K562 (cell line): ENCODE data around the gene VEGFA. TPM values are rescaled to one million over a fixed set of nuclear protein-coding genes. Genes with fewer than 3 reads are reported as not detected.

Experiments used
- CCNT2 ChIP-seq: IDR thresholded peaks from 2 replicates; pipeline ENCODE4 v1.6.1; 2011; ENCODE audit warnings: borderline replicate concordance, low read depth, mild to moderate bottlenecking, moderate library complexity, mixed read lengths, low read length; ENCODE audit not compliant: insufficient read length; ENCODE audit errors: extremely low read depth
- CREB3L1 ChIP-seq: fragments of 450-650 bp; IDR thresholded peaks from 2 replicates; pipeline ENCODE4 v1.6.1; 2014; ENCODE audit warnings: low read depth, mild to moderate bottlenecking, moderate library complexity, borderline replicate concordance
- ETV6 ChIP-seq, 3 experiments: fragments of 150-350 bp in 1 of 3; sonication (generic) in 1 of 3; formaldehyde crosslinking in 1 of 3; IDR thresholded peaks; 2 replicates each; pipeline versions ENCODE4 v1.6.1 to v1.8.0; 2014 to 2022; ENCODE audit warnings: borderline replicate concordance in 2 of 3, low read depth in 2 of 3, antibody characterized with exemption in 1 of 3, low read length in 1 of 3, mild to moderate bottlenecking in 1 of 3, missing genetic modification reagents in 1 of 3
- HNRNPLL ChIP-seq: fragments of 200-400 bp; formaldehyde crosslinking; IDR thresholded peaks from 2 replicates; pipeline ENCODE4 v1.6.1; 2017; ENCODE audit warnings: low read length, low read depth, mild to moderate bottlenecking; ENCODE audit not compliant: poor library complexity, severe bottlenecking
- IRF1 ChIP-seq: sonication (generic); formaldehyde crosslinking; IDR thresholded peaks from 2 replicates; pipeline ENCODE4 v1.8.0; 2022; ENCODE audit warnings: missing genetic modification reagents, mild to moderate bottlenecking, borderline replicate concordance
- MTA2 ChIP-seq: fragments of 450-650 bp; IDR thresholded peaks from 2 replicates; pipeline ENCODE4 v1.6.1; 2016; ENCODE audit warnings: low read depth
- NONO ChIP-seq, 2 experiments: fragments of 200-400 bp in 1 of 2; fragments of 450-650 bp in 1 of 2; formaldehyde crosslinking in 1 of 2; IDR thresholded peaks; 2 replicates each; pipeline ENCODE4 v1.6.1; 2017; ENCODE audit warnings: low read depth in 2 of 2, mild to moderate bottlenecking in 2 of 2, moderate library complexity in 2 of 2, low read length in 1 of 2
- NR2C2 ChIP-seq, 2 experiments: fragments of 200-800 bp in 1 of 2; sonication (Bioruptor generic) in 1 of 2; sonication (generic) in 1 of 2; formaldehyde crosslinking in 1 of 2; IDR thresholded peaks; 2 replicates each; pipeline versions ENCODE4 v1.6.1 to v1.8.0; 2016 to 2022; ENCODE audit warnings: mild to moderate bottlenecking in 1 of 2, missing compliant biosample characterization in 1 of 2, missing genetic modification characterization in 1 of 2, missing genetic modification reagents in 1 of 2
- NR2F6 ChIP-seq: fragments of 450-650 bp; formaldehyde crosslinking; IDR thresholded peaks from 2 replicates; pipeline ENCODE4 v1.4.0; 2020; ENCODE audit warnings: mild to moderate bottlenecking
- PHF21A ChIP-seq: fragments of 450-650 bp; IDR thresholded peaks from 2 replicates; pipeline ENCODE4 v1.6.1; 2017; ENCODE audit warnings: low read depth, borderline replicate concordance
- TAF7 ChIP-seq: fragments of 450-650 bp; IDR thresholded peaks from 2 replicates; pipeline ENCODE4 v1.6.1; 2016; ENCODE audit warnings: missing genetic modification characterization, missing compliant biosample characterization
- TRIM24 ChIP-seq, 2 experiments: fragments of 450-650 bp; IDR thresholded peaks; 2 replicates each; pipeline ENCODE4 v1.6.1; 2016
- ZNF324 ChIP-seq: fragments of 250-450 bp; sonication (Bioruptor Pico); IDR thresholded peaks from 2 replicates; pipeline ENCODE4 v1.4.0; 2020; ENCODE audit warnings: mild to moderate bottlenecking
- polyA plus RNA-seq, 8 experiments: library from polyadenylated mRNA; depleted of rRNA in 4 of 8; stranded (reverse) in 5 of 8; unstranded in 3 of 8; fragments of >200 nt; fragmentation: Nextera tagmentation in 2 of 8; fragmentation: Illumina TruSeq in 1 of 8; extraction: Ambion mirVana in 2 of 8; extraction: Trizol in 1 of 8; gene quantifications; 2 replicates each; pipeline versions ENCODE4 v1.2.1 to v1.2.3, GENCODE V29; 2011 to 2014; ENCODE audit warnings: inconsistent platforms in 1 of 8, missing spikeins in 1 of 8
- total RNA-seq, 7 experiments: library from RNA; depleted of rRNA in 6 of 7; stranded (reverse); fragments of >200 nt in 6 of 7; fragmentation: Illumina TruSeq in 2 of 7; extraction: Trizol in 2 of 7; gene quantifications; 2 replicates each; pipeline versions ENCODE4 v1.2.1 to v1.2.3, GENCODE V29; 2011 to 2021; ENCODE audit warnings: low replicate concordance in 1 of 7
- TF ChIP-seq, protein P1 (sequence below): fragments of 450-650 bp; IDR thresholded peaks from 2 replicates; pipeline ENCODE4 v1.6.1; 2016; ENCODE audit warnings: low read depth

VEGFA gene
- total and polyA plus RNA-seq, 9 of the 15 experiments (the other 6 are each of a cell fraction or from before 2014, with no cell fraction given), result 14.0 to 271 (median 124) TPM

GRCh38 chr6:43770372-43771209, 580 bp downstream of the VEGFA start (continued):
- TF ChIP-seq PHF21A (peak; percentile 99), TAF7 (tag) (no peak; the same call in 1 of the 2 replicates), IRF1 (CRISPR knock-in tag) (no peak), ETV6 (IDR thresholded peaks at IDR 0.05; ENCODE audit: borderline replicate concordance in 1 of 2, low read depth in 2 of 2, low read length in 1 of 2) (no peak; a peak in 1 of 4 replicates), ETV6 (CRISPR knock-in tag; IDR thresholded peaks at IDR 0.05; ENCODE audit: borderline replicate concordance) (no peak), NR2F6 (CRISPR knock-in tag) (no peak), NR2C2 (CRISPR knock-in tag; IDR thresholded peaks at IDR 0.05) (peak; percentile 7; the same call in 1 of the 2 replicates), NR2C2 (tag; IDR thresholded peaks at IDR 0.05) (peak; percentile 59), MTA2 (0 out of 2 replicates have a peak, but pooled peaks have one; percentile 36), HNRNPLL (peak; percentile 15), CCNT2 (no peak), NONO (IDR thresholded peaks at IDR 0.05; ENCODE audit: low read depth in 2 of 2, low read length in 1 of 2) (peak; percentile 8 to 35; a peak in 2 of 4 replicates), ZNF324 (no peak), CREB3L1 (no peak), TRIM24 (IDR thresholded peaks at IDR 0.05) (0 out of 4 replicates have a peak, but pooled peaks of 1 of the 2 experiments have one; percentile 28)
- TF ChIP-seq, protein P1, sequence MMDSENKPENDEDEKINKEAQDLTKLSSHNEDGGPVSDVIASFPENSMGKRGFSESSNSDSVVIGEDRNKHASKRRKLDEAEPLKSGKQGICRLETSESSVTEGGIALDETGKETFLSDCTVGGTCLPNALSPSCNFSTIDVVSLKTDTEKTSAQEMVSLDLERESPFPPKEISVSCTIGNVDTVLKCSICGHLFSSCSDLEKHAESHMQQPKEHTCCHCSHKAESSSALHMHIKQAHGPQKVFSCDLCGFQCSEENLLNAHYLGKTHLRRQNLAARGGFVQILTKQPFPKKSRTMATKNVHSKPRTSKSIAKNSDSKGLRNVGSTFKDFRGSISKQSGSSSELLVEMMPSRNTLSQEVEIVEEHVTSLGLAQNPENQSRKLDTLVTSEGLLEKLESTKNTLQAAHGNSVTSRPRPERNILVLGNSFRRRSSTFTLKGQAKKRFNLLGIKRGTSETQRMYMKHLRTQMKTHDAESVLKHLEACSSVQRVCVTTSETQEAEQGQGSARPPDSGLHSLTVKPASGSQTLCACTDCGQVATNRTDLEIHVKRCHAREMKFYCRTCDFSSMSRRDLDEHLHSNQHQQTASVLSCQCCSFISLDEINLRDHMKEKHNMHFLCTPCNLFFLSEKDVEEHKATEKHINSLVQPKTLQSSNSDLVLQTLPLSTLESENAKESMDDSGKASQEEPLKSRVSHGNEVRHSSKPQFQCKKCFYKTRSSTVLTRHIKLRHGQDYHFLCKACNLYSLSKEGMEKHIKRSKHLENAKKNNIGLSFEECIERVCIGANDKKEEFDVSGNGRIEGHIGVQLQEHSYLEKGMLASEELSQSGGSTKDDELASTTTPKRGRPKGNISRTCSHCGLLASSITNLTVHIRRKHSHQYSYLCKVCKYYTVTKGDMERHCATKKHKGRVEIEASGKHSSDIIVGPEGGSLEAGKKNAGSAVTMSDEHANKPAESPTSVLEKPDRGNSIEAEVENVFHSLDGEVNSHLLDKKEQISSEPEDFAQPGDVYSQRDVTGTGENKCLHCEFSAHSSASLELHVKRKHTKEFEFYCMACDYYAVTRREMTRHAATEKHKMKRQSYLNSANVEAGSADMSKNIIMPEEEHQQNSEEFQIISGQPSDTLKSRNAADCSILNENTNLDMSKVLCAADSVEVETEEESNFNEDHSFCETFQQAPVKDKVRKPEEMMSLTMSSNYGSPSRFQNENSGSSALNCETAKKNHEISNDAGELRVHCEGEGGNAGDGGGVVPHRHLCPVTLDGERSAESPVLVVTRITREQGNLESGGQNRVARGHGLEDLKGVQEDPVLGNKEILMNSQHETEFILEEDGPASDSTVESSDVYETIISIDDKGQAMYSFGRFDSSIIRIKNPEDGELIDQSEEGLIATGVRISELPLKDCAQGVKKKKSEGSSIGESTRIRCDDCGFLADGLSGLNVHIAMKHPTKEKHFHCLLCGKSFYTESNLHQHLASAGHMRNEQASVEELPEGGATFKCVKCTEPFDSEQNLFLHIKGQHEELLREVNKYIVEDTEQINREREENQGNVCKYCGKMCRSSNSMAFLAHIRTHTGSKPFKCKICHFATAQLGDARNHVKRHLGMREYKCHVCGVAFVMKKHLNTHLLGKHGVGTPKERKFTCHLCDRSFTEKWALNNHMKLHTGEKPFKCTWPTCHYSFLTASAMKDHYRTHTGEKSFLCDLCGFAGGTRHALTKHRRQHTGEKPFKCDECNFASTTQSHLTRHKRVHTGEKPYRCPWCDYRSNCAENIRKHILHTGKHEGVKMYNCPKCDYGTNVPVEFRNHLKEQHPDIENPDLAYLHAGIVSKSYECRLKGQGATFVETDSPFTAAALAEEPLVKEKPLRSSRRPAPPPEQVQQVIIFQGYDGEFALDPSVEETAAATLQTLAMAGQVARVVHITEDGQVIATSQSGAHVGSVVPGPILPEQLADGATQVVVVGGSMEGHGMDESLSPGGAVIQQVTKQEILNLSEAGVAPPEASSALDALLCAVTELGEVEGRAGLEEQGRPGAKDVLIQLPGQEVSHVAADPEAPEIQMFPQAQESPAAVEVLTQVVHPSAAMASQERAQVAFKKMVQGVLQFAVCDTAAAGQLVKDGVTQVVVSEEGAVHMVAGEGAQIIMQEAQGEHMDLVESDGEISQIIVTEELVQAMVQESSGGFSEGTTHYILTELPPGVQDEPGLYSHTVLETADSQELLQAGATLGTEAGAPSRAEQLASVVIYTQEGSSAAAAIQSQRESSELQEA, result 0 out of 2 replicates have a peak, but pooled peaks have one; percentile 19
